MM.1S (cell line): ENCODE measurements around the gene MICAL2.

Experiments used
- CTCF ChIP-seq: fragments of 300-600 bp; sonication (generic); IDR thresholded peaks from 2 replicates; pipeline ENCODE4 v1.5.1; 2016; ENCODE audit warnings: antibody characterized with exemption, low read length, mixed read lengths
- EZH2phosphoT487 ChIP-seq: fragments of 300-600 bp; sonication (generic); IDR thresholded peaks from 2 replicates; pipeline ENCODE4 v1.6.1; 2018; ENCODE audit warnings: antibody characterized with exemption, low read length

- TF ChIP-seq CTCF (no peak), EZH2phosphoT487 (no peak)
Observed at GRCh38 chr11:12066799-12067508, 43.4 kb upstream of the MICAL2 start.
